MCF 10A (cell line): ENCODE data around the gene DUSP22. TPM values are rescaled to one million over a fixed set of nuclear protein-coding genes. Genes with fewer than 3 reads are reported as not detected.

ENCODE experiments used
- BruUV-seq: library from RNA; stranded (reverse); fragments of 400-500 nt; replicated peaks from 2 replicates; lab custom pipeline; 2021; lab: Mats Ljungman, UMichigan
- CTCF ChIA-PET: fragments of 300-600 bp; sonication (Branson Sonifier 250); formaldehyde crosslinking; extraction: SDS; loops from one replicate; lab custom pipeline; 2021; ENCODE audit warnings: antibody characterized with exemption, inconsistent platforms; lab: Yijun Ruan, JAX
- POLR2A ChIA-PET: fragments of 300-600, 350-650 bp; sonication (Branson Sonifier 250); formaldehyde crosslinking; extraction: SDS; loops from one replicate; lab custom pipeline; 2020; ENCODE audit warnings: antibody characterized with exemption, inconsistent platforms; lab: Yijun Ruan, JAX
- DNase-seq: peaks from one replicate; pipeline ENCODE4 v3.0.0-alpha.2; 2018; ENCODE audit not compliant: unreplicated experiment
- H3K27ac Mint-ChIP-seq: one replicate; pipeline ENCODE4 v1.8.0; 2022; ENCODE audit warnings: mild to moderate bottlenecking, low read depth, mixed read lengths; ENCODE audit not compliant: unreplicated experiment
- H3K27me3 Mint-ChIP-seq: one replicate; pipeline ENCODE4 v1.8.0; 2022; ENCODE audit warnings: mixed read lengths; ENCODE audit not compliant: insufficient read depth, unreplicated experiment
- H3K36me3 Mint-ChIP-seq: one replicate; pipeline ENCODE4 v1.8.0; 2022; ENCODE audit warnings: mild to moderate bottlenecking, moderate library complexity, mixed read lengths; ENCODE audit not compliant: insufficient read depth, unreplicated experiment
- H3K4me1 Mint-ChIP-seq: one replicate; pipeline ENCODE4 v1.8.0; 2022; ENCODE audit warnings: mixed read lengths; ENCODE audit not compliant: insufficient read depth, unreplicated experiment
- H3K4me3 Mint-ChIP-seq: one replicate; pipeline ENCODE4 v1.8.0; 2022; ENCODE audit warnings: mild to moderate bottlenecking, moderate library complexity, mixed read lengths; ENCODE audit not compliant: unreplicated experiment
- H3K9me3 Mint-ChIP-seq: one replicate; pipeline ENCODE4 v1.8.0; 2022; ENCODE audit warnings: mixed read lengths; ENCODE audit not compliant: unreplicated experiment
- CTCF ChIP-seq: fragments of 200-600 bp; IDR thresholded peaks from one replicate; pipeline ENCODE4 v1.8.0; 2022; ENCODE audit warnings: antibody characterized with exemption, mild to moderate bottlenecking; ENCODE audit not compliant: unreplicated experiment
- intact Hi-C: fragments of 100-400 bp; cut with micrococcal nuclease; formaldehyde crosslinking; loops from 2 replicates; pipeline ENCODE4 v1.14.1; 2022
- total RNA-seq: library from RNA; stranded (reverse); gene quantifications from 2 replicates; pipeline ENCODE4 v1.2.3, GENCODE V29; 2022

The DUSP22 gene
- total RNA-seq, 1 experiment from 2014 or later: 29.4 TPM

- H3K9me3 Mint-ChIP-seq: no peaks in the 10 kb centered on the region
- no peaks in the 10 kb centered on the region for H3K4me1 Mint-ChIP-seq
- no peaks in the 10 kb centered on the region for H3K27me3 Mint-ChIP-seq
- H3K27ac Mint-ChIP-seq: no peak overlapping the region
- no peak for DNase-seq
- no peak overlapping the region for H3K4me3 Mint-ChIP-seq
- TF ChIP-seq CTCF: no peak
- intact Hi-C loops: loop anchor here (5.0 kb wide), 1 partner anchor 172 kb away; no protein-coding TSS in a partner anchor
- POLR2A ChIA-PET: interaction anchor here (0.9 to 1.5 kb wide), 3 partner anchors 12 to 67 kb away, joined by 3 read pairs; partner anchors contain the start of gene DUSP22
- CTCF ChIA-PET: no interaction called here
- H3K36me3 Mint-ChIP-seq: no peaks in the 10 kb centered on the region
- no TSS peak for BruUV-seq
Measured at GRCh38 chr6:359261-360035, 67.2 kb downstream of the DUSP22 start.

- no peak for DNase-seq
- Mint-ChIP-seq H3K4me1 (no peaks in the 10 kb centered on the region), H3K27me3 (peaks cover 3% of the 10 kb centered on the region), H3K27ac (no peak overlapping the region), H3K36me3 (no peaks in the 10 kb centered on the region), H3K9me3 (no peaks in the 10 kb centered on the region), H3K4me3 (no peak overlapping the region)
- ChIA-PET POLR2A (interaction anchor here (0.9 to 1.5 kb wide), 6 partner anchors 10 to 67 kb away, joined by 3 to 4 read pairs (median 3); partner anchors contain the start of gene DUSP22), CTCF (interaction anchor here (1.2 kb wide), 1 partner anchor 16 kb away, joined by 3 read pairs; no protein-coding TSS in a partner anchor)
- no peak for TF ChIP-seq CTCF
- intact Hi-C loops: loop anchor here (5.0 kb wide), 1 partner anchor 173 kb away; no protein-coding TSS in a partner anchor
- BruUV-seq: no TSS peak
Measured at GRCh38 chr6:360349-360748, 68.1 kb downstream of the DUSP22 start.

- no peak for DNase-seq
- Mint-ChIP-seq H3K36me3 (no peaks in the 10 kb centered on the region), H3K27me3 (peaks cover 9% of the 10 kb centered on the region), H3K27ac (no peak overlapping the region), H3K9me3 (no peaks in the 10 kb centered on the region), H3K4me3 (no peak overlapping the region), H3K4me1 (no peaks in the 10 kb centered on the region)
- intact Hi-C loops: loop anchor here (5.0 kb wide), 1 partner anchor 174 kb away; no protein-coding TSS in a partner anchor
- CTCF ChIA-PET: interaction anchor here (1.2 to 1.3 kb wide), 2 partner anchors 9 to 15 kb away, joined by 3 read pairs; no protein-coding TSS in a partner anchor
- no TSS peak for BruUV-seq
- POLR2A ChIA-PET: interaction anchor here (1.0 to 1.3 kb wide), 5 partner anchors 9 to 68 kb away, joined by 3 to 4 read pairs (median 4); partner anchors contain the start of gene DUSP22
- no peak for TF ChIP-seq CTCF
Measured at GRCh38 chr6:360764-361373, 68.6 kb downstream of the DUSP22 start.
